Measurements from ENCODE around the gene WWOX.

DNA sequence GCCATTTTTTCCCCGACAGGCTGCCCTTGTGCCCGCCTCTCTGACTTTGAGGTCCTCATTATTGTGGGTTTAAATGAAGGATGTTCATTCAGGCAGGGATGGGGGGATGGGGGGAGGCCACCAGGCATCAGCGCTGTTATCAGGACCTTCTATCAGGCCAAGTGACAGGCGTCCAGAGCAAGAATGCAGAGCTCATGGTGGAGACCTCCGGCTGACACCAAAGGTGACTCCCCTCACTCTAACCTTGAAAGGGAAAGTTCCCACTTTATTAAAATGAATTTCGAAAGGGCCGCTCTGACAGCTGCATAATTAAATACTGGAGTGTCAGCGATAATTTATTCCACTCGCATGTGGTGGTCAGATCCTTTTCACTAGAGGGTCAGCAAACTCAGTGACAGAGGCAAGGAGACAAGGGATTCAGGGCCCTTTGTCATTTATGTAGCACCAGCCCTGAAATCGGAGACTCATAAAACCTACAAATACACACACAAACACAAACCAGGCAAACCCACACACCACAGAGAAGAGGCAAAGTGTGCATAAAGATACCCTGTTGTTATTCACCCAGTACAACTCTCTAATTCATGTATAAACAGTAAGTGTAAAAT is 1065.0 kb downstream of the WWOX start:
- TF ChIP-seq POLR2AphosphoS5 (IDR thresholded peaks at IDR 0.05) (no peak), EZH2 (IDR thresholded peaks at IDR 0.05; ENCODE audit: borderline replicate concordance, insufficient read depth, low read length, poor library complexity, severe bottlenecking) (no peak), SMC3 (conservative IDR thresholded peaks at IDR 0.05; ENCODE audit: poor library complexity) (no peak), EP300 (conservative IDR thresholded peaks at IDR 0.05; ENCODE audit: poor library complexity, severe bottlenecking) (no peak), RAD21 (conservative IDR thresholded peaks at IDR 0.05) (no peak), TAF1 (IDR thresholded peaks at IDR 0.05; ENCODE audit: low read depth) (no peak), MXI1 (conservative IDR thresholded peaks at IDR 0.05; ENCODE audit: poor library complexity, severe bottlenecking) (no peak)
- TF ChIP-seq, protein P1, sequence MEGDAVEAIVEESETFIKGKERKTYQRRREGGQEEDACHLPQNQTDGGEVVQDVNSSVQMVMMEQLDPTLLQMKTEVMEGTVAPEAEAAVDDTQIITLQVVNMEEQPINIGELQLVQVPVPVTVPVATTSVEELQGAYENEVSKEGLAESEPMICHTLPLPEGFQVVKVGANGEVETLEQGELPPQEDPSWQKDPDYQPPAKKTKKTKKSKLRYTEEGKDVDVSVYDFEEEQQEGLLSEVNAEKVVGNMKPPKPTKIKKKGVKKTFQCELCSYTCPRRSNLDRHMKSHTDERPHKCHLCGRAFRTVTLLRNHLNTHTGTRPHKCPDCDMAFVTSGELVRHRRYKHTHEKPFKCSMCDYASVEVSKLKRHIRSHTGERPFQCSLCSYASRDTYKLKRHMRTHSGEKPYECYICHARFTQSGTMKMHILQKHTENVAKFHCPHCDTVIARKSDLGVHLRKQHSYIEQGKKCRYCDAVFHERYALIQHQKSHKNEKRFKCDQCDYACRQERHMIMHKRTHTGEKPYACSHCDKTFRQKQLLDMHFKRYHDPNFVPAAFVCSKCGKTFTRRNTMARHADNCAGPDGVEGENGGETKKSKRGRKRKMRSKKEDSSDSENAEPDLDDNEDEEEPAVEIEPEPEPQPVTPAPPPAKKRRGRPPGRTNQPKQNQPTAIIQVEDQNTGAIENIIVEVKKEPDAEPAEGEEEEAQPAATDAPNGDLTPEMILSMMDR (IDR thresholded peaks at IDR 0.05; ENCODE audit: poor library complexity, severe bottlenecking): no peak
- TF ChIP-seq, protein P2, sequence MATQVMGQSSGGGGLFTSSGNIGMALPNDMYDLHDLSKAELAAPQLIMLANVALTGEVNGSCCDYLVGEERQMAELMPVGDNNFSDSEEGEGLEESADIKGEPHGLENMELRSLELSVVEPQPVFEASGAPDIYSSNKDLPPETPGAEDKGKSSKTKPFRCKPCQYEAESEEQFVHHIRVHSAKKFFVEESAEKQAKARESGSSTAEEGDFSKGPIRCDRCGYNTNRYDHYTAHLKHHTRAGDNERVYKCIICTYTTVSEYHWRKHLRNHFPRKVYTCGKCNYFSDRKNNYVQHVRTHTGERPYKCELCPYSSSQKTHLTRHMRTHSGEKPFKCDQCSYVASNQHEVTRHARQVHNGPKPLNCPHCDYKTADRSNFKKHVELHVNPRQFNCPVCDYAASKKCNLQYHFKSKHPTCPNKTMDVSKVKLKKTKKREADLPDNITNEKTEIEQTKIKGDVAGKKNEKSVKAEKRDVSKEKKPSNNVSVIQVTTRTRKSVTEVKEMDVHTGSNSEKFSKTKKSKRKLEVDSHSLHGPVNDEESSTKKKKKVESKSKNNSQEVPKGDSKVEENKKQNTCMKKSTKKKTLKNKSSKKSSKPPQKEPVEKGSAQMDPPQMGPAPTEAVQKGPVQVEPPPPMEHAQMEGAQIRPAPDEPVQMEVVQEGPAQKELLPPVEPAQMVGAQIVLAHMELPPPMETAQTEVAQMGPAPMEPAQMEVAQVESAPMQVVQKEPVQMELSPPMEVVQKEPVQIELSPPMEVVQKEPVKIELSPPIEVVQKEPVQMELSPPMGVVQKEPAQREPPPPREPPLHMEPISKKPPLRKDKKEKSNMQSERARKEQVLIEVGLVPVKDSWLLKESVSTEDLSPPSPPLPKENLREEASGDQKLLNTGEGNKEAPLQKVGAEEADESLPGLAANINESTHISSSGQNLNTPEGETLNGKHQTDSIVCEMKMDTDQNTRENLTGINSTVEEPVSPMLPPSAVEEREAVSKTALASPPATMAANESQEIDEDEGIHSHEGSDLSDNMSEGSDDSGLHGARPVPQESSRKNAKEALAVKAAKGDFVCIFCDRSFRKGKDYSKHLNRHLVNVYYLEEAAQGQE (IDR thresholded peaks at IDR 0.05; ENCODE audit: borderline replicate concordance): no peak

Measured in neural cell (in vitro differentiated cells).